Right hindlimb (tissue), 1 donor: Measurements from ENCODE around the gene FAM120A.

Source experiments
- DNase-seq: peaks from one replicate; pipeline ENCODE4 v3.0.0-alpha.2; 2018

FAM120A gene

DNA sequence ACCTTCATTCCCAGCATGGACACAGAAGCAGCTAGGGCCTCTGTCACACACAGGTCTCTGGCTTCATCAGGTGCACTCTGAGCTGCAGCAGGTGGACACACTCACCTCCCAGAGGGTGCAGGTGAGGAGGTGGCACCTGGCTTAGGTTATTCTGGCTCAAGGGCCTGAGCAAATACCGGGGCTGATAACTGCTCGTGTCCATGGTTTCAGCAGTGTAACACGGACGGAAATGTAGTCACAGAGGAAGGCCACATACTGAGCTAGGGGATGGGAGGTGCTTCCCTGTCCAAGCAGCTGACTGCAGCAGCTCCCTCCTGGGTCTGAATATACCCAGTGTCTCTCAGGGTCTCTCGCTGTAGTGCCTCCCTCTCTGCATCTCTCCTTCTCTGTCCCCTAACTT lies 130.6 kb downstream of the FAM120A start:
- no peak for DNase-seq

DNA sequence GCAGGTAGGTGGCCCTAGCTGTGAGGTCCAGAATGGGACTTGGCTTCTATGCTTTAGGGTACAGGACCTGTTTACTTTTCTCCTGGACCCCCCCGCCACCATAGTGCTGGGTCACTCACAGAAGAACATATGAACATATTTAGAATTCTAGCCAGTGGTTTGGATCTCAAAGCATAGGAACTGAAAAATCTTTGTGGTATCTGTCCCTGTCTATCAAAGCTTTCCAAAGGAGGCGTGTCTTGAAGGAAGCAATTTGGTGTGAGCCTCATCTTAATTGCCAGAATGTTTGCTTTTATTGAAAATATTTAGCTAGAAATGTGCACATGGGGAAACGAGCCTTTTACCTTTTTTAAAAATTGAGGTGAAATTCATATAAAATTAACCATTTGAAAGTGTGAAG lies 131.1 kb downstream of the FAM120A start:
- DNase-seq, result no peak

DNA sequence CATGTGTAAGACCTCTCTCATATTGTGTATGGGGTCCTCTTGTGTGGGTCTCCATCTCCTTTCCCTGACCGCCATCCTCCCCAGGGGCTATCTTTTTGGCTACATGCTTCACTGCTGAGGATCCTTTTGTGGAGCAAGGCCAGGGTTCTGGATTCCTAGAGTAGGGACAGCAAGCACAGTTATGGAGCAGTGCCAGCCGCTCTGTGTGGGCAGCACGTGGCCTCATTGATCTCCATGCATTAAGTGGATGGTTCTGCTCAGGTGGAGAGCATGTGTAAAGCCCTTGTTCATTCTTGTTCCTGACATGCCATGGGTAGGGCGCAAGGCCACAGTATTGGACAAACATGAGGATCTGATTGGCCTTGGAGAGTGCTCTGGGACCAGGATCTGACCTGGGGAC lies 133.8 kb downstream of the FAM120A start:
- DNase-seq, result no peak

DNA sequence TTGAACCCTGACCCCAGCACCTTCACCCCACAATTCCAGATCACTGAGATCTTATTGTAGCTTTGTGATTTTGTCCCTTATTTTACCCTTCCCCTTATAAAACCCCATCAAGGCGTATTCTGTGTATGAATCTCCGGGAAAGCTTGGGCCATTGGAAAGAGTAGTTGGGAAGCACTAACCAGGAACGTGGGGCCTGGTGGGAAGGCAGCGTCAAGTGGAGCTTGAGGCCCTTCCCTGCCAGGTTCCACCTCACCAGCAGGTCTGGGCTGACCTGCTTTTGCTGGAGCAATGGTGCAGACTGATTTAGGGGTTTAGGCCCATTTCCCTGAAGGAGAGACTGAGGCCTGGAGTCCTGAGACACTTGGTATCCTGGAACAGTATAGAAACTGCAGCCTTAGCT lies 134.2 kb downstream of the FAM120A start:
- DNase-seq, result no peak

DNA sequence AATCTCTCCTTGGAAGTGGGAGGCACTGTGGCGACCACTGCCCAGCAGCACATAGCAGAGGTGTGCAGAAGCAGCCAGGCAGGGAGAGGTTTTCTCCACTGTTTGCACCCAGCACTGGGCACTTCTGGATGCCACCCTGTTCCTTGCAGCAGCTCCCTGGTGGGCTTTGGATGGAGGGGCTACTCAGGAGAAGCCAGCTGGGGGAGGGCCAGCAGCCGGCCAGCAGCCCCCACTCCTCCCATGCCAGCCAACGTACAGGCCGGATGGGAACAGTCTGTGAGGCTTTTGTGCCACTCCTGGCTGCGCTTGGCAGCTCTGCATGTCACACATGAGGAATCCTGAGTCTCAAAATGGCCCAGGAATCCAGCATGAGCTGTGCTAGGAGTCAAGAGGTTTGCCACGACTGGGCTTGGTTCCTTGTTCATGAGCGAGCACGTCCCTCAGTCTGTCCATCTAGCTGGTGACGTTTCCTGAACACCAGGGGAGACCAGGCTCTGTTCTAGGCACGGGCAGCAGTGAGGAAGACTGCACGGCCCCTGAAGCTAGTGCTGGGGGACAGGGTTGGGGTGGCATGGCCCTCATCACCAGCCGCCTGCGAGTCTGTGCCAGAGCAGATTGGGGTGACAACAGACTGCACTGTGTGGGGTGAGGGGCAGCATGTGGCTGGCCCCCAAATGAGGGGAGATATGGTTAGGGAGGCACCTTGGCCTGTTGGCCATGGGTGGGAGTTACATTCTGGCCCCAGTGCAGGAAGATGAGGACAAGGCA lies 135.0 kb downstream of the FAM120A start:
- DNase-seq, result no peak

DNA sequence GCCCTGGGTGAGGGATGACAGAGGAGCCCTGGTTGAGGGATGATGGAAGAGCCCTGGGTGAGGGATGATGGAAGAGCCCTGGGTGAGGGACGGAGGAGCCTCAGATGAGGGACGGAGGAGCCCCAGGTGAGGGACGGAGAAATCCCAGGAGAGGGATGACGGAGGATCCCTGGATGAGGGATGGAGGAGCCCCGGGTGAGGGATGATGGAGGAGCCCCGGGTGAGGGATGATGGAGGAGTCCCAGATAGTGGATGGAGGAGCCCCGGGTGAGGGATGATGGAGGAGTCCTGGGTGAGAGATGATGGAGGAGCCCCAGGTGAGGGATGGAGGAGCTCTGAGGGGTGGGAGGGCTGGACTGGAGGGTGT lies 135.8 kb downstream of the FAM120A start:
- no peak for DNase-seq

DNA sequence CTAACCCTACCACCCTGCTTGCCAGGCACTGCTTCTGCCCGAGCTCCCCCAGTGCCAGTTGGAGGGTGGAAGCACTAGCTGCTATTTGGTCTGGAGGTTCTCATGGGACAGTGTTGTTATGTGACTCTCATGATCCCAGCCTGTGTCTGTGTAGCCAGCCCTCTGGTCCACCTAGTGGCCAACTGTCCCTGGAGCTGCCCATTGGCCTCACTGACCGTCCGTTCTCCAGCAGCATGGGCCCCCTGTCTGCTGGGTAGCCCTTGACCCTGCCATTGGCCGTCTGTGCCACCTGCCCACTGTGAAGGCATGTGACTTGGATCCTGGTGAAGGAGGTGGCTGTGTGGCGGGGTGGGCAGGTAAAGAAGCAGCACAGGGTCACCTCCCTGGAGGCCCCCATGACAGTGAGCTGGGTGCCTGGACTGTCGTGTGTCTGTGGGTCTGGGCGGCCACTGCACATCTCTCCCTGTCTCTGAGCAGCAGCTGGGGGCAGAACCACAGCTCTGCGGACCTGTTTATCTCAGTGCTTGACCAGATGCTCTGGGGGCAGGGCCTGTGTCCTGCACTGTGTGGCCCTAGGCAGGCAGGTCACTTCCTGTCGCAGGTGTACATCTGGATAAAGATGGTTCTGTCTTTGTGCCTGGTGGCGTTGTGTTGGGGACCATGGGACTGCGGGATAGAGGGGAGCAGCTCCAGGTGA lies 136.3 kb downstream of the FAM120A start:
- DNase-seq, result peak; percentile 21

DNA sequence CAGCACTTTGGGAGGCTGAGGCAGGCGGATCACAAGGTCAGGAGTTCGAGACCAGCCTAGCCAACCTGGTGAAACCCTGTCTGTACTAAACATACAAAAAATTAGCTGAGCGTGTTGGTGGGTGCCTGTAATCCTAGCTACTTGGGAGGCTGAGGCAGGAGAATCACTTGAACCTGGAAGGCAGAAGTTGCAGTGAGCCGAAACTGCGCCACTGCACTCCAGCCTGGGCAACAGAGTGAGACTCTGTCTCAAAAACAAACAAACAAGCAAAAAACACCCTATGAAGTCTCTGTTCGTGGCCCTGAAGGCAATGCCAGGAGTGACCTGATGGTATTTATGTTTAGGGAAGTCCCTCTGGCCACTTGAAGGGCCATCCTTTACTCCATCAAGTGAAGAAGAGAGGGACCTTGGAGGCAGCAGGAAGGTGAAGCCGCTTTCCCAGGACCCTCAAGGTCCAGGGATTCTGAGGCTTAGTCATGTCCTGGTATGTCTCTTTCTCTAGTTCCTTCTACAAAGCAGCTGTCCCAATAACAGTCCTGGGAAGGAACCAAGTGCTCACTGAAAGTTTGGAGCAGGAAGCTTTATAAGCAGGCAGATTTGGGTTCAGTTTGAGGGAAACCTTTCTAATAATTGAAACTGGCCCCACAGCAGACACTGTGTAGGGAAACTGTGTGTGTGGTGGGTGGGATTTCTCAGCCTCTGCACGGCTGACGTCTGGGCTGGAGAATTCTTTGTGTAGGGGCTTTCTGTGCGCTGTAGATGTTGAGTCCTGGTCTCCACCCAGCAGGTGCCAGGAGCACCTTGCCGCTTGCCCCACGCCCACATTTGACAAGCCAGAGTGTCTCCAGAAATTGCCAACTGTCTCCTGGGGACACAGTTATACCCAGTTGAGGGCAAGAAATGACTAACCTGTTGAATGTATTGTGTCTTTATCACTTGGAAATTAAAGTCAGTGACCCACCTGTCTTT lies 137.4 kb downstream of the FAM120A start:
- no peak for DNase-seq

DNA sequence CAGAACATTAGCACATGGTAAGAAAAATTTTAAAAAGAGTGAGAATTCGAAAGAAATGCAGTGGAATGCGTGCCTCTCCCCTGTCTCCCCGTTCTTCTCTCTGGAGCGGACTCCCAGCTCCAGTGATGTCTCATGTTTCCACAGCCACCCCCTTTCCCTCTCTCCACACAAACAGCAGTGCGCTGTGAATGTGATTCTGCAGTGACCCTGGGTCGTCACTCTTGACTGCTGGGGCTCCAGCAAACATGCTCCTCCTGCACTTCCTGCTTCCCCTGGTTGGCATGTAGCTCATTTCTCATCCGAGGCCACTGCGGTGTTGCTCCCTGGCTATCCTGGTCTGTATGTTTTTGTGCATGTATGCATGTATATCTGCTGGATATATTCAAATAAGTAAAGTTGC lies 138.2 kb downstream of the FAM120A start:
- peak; percentile 56 for DNase-seq

DNA sequence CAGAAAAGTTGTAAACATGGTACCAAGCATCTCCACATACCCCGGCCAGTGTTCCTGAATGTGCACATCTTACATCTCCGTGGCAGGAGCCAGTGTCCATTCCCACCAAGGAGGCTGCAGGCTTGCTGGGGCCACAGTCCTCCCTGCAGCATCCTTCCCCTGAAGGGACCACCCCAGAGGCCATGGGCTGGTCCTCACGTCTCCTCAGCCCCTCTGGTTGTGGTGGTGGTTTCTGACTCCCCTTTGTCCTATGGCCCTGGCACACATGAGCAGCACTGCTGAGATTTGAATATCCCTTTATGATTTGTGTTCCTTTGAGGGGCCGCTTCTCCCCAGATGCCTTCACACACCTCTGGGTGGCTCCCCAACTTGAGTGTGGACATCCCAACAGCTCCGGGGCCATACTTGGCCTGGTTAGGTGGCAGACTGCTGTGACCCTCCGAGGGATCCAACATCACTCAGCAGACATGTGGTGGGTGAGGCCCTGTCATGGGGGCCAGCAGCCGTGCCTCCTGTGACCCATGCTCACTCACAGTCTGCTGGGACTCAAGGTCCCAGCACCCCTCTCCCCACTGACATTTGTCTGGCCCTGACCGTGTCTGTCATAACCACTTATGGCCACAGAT lies 139.2 kb downstream of the FAM120A start:
- no peak for DNase-seq

DNA sequence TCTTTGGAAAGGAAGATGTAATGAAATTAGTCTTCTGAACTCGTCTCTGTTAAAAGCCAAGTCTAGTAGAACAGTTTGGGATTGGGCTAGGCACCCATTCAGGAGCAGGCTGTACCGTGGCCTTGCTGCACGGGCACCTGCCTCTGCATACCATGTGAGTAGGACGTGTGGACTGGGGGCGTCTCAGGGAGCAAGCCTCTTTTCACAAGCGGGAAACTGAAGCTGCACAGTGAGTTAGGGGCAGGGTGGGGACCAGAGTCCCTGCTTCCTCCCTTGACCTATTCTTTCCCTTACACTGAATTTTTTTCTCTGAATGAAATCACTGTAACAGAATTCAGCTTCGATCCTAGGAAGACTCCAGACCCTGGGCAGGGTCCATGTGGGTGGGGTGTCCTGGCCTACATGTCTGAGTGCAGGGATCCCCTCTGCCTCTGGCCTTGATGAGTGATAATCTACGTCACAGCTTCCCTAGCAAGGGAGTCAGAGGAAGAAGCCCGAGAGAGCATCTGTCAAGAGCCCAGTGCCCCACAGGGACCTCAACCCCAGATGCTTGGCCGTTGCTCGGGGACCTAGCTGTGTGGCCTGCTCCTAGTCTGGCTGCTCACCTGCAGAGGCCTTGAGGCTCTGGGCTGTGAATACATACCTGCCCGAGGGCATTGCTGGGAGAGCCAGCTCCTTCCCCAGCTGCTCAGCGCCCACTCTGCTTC lies 140.0 kb downstream of the FAM120A start:
- no peak for DNase-seq

DNA sequence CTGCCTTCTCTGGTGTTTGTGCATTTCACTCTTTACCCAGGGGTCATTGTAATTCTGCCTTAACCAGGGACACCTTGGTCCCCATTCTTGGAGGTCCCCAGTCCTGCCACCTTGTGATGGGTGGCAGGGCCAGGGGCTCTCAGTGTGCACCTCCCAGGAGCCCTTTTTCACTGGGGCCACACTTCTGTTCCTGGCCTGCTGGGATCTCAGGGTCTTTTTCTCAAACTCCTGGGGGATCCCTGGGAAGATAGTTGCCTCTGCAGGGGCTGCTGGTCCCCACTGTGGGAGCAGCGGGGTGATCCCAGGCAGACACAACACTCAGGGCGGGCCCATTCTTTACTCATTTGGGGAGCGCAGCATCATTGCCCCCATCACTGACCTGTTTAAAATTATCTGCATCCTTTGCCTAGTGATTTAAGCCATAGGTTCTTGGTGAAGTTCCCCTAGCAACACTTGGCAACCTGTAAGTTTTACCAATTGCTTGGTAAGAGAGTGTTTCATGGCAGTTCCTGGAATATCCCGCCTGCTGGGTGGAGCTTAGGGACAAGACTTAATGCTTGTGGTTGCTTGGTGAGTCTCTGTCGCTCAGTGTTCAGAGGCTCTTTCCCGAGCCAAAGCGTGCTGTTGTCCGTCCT lies 140.6 kb downstream of the FAM120A start:
- DNase-seq, result no peak

DNA sequence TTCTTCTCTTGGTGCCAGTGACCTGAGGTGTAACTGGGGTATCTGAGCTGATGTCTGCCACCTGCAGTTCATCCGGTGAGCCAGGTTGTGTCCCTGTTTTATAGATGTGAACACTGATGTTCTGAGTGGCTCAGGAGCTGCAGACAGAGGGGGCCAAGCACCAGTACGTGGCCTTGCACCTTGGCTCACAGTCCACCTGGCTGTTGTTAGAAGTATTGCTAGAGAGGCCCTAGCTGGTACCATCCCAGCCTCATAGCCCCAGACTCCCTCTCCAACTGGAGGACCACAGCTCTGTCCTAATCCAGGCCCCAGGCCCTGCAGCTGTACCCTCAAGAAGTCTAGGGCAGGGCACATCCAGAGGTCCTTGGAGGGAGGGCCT lies 141.1 kb downstream of the FAM120A start:
- no peak for DNase-seq

DNA sequence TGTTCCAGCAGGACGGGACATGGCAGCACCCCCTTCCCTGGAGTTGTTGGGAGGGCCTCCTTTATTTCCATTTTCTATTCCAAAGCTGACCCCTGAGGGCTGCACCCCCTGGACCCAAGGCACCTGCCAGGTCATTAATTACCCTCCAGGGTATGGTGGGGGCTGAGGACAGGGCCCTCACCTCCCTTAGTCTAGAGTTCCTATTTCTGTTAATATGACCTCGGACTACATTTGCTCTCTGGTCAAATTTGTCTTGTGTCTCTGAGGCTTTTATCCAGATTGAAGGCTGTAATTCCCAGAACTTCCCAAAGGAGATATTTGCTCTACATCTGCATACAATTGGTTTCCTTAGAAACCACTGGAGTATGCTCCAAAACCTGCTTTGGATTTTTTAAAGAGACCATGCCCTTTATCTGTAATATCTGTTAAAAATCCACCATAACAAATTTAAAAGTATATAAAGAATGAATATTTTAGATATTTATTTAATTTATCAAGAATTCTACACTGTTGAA lies 141.7 kb downstream of the FAM120A start:
- DNase-seq, result no peak

DNA sequence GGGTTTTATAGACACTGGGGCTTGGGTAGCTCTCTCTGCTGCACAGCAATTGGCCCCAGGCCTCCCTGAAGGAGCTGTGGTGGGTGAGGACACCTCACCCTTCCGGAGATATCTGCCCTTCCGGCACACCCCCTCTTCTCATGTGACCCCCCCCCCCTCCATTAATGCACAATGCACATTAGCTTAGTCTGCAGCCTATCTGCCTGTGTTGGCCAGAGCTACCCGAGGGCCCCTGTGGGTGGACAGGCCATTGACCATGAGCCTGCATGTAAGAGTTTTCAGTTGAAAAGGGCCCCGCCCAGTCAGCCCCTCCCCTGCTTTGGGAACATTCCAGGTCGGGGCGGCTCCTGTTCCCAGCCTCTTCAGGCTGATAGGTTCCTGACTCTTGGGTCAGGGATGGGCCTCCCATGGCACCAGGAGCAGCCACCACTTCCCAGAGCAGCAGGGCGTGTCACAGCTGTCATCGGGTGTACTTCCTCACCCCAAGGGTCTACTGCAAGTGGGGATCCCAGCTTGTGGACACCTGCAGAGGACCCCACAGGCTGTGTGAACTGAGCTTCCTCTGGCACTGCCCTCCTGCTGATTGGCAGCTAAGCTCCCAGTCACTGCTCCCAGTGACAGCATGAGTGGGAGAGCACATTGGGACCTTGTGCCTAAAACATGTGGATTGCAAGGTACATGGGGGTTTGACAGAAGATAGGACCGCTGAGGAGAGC lies 142.7 kb downstream of the FAM120A start:
- DNase-seq, result no peak

DNA sequence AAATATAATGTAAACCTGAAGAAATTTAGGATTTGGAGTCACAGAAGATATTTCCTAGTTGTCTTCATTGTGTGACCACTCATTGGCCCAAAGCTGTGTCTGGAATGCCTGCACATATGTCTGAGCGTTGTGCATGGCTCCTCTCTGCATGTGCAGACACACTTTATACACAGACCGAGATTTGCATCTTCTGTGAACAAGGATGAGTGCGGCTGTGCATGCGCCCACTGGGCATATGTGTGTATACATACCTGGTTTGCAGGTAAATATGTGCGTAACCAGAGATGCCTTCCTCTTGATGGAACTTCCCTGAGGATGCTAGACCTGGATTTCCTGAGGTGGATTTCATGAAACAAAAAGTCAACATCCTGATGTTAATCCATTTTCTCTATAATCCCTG lies 144.0 kb downstream of the FAM120A start:
- DNase-seq, result no peak

DNA sequence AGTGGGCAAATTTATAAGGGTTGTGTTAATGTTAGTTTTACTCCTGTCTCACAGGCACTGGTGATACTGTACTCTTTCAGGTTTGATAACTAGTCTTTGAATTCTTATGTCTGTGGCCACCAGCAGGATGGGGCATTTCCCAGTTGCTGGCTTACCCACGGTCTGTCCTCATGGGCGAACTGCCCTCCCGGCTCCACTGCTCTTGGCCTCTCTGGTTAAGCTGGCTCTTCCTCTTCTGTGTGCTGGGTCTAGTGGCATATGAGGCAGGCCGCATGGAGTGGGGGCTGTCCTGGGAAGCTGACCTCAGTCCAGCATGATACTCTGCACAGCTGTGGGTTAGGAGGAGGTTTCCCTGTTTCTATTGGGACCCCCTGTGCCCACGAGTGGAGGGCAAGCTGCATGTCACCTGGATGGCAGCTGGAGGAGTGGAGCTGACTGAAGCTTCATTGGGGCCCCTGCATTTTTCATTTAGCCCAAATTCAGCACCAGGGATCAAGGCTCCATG lies 144.4 kb downstream of the FAM120A start:
- DNase-seq, result no peak

DNA sequence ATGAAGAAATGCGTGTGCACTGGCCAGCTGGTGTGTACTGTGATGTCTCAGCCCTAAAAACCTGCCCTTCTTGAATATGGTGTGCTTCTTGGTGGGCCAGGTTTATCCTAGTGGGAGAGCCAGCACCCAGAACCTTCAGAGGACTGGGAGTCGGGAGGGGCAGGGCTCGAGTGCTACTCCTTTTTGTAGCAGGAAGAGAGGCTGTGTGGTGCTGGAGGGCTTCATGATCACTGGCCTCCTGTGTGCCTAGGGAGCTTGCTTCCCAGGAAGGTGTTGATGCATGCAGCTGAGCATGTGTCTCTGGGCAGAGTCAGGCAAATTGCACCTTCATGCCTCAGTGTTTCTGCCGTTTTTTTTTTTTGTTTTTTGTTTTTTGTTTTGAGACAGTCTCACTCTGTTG lies 144.9 kb downstream of the FAM120A start:
- DNase-seq, result no peak

DNA sequence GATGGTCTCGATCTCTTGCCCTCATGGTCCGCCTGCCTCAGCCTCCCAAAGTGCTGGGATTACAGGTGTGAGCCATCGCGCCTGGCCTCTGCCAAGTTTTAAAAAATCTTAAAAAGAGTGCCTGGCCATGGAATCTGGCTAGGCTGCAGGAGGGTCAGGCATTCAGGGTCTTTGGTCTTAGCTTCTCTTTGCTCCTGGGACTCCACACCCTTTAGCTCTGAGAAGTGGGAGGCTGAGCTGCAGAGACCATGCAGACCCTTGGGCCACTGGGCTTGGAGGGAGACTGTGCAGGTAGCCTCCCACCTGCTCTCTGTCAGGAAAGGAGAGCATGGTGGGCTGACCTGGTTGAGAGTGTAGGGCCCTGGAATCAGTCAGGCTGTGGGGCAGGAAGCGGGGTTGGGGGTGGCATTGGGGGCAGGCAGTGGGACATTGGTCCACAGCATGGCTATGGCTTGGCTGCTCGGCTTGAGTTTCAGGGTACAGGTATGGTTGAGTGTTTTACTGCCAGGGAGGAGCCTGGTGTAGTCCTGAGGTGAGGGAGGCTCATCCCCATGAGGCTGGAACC lies 145.7 kb downstream of the FAM120A start:
- no peak for DNase-seq

DNA sequence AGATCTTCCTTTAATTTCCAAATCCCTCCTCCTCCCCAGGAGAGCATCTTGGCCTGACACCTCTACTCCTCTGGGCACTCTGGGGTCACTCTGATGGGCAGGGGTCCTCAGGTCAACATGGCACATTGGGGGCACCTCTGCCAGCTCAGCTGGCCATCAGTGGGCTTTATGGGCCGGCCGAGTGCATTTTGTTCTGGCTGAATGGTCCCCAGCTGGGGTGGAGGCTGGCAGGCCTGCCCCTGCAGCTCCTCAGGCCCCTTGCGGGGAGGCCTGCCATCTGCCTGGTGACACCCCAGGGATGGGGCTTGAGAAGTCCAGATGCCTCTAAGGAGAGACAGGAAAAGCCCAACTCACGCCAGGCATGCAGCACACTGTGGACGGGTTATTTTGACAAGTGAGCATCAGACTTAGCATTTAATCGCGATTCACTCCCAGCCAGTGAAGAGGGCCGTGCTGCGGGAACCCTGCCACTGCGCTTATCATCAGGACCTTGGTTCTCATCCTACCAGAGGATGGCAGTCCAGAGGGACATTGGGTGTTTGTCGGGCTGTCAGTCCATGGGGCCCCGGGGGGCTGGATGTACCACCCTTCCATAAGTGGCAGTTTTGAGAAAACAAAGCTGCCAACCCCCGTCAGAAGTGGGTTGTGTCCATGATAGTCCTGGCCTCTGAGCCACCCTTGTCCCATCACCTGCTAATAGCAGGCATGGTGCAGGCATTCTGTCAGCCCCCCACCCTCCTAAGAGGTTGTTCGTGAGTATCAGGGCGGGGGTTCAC lies 146.6 kb downstream of the FAM120A start:
- peak; percentile 13 for DNase-seq
